Measurements from ENCODE around the gene CRNN. TPM values are rescaled to one million over a fixed set of nuclear protein-coding genes. Genes with fewer than 3 reads are reported as not detected.

Gene CRNN
- polyA plus RNA-seq, 2 of the 4 experiments (the other 2 are of a cell fraction), result not detected

- no peak for DNase-seq (ENCODE audit: low read depth in 1 of 2, low spot score in 1 of 2)
- Histone ChIP-seq H3K4me1 (no peaks in the 10 kb centered on the region), H3K4me2 (no peak overlapping the region), H3K9me3 (no peaks in the 10 kb centered on the region), H3K4me3 (no peak overlapping the region), H3K27ac (no peak overlapping the region)
- TF ChIP-seq ATOH8 (CRISPR knock-in tag; IDR thresholded peaks at IDR 0.05; ENCODE audit: low read depth), result no peak
- 57% methylated on average over 6 of the region's 7 CpGs for WGBS (ENCODE audit: missing lambda C conversion rate)
- CTCF ChIA-PET, result interaction anchor here (1.8 kb wide), 1 partner anchor 12 kb away, joined by 8 read pairs; no protein-coding TSS in a partner anchor
- POLR2A ChIA-PET, result no interaction called here
- ATAC-seq, result peak in 1 of 2 experiments; percentile 27; a peak in 1 of 6 replicates
- no peak for FAIRE-seq
Observed at GRCh38 chr1:152410599-152410998, 3.5 kb downstream of the CRNN start.

- H3K4me2 ChIP-seq, result no peak overlapping the region
- H3K4me1 ChIP-seq, result no peaks in the 10 kb centered on the region
- ATAC-seq (peak in 1 of 2 experiments; percentile 33; a peak in 1 of 6 replicates), DNase-seq (ENCODE audit: low read depth in 1 of 2, low spot score in 1 of 2) (no peak), FAIRE-seq (no peak)
- H3K27ac ChIP-seq, result no peak overlapping the region
- TF ChIP-seq ZNF302 (CRISPR knock-in tag; IDR thresholded peaks at IDR 0.05), result no peak
- TF ChIP-seq GATA3 (IDR thresholded peaks at IDR 0.05; ENCODE audit: borderline replicate concordance), result no peak
- no peak for TF ChIP-seq ZFP36 (IDR thresholded peaks at IDR 0.05; ENCODE audit: borderline replicate concordance, partially characterized antibody)
- no peak for TF ChIP-seq BCL3 (IDR thresholded peaks at IDR 0.05)
- TF ChIP-seq SREBF2 (IDR thresholded peaks at IDR 0.05), result no peak
- no peak for TF ChIP-seq SMC3 (IDR thresholded peaks at IDR 0.05)
- TF ChIP-seq JUN (IDR thresholded peaks at IDR 0.05), result no peak
- no peak for TF ChIP-seq ATOH8 (CRISPR knock-in tag; IDR thresholded peaks at IDR 0.05; ENCODE audit: low read depth)
- no peak for TF ChIP-seq FOSB (CRISPR knock-in tag; IDR thresholded peaks at IDR 0.05)
- TF ChIP-seq ZC3H11A (IDR thresholded peaks at IDR 0.05), result no peak
- no peak for TF ChIP-seq MYC (IDR thresholded peaks at IDR 0.05; ENCODE audit: borderline replicate concordance, low read length)
- no peak for TF ChIP-seq RCOR1 (IDR thresholded peaks at IDR 0.05; ENCODE audit: low read depth, low read length)
- no peak for TF ChIP-seq E2F6 (IDR thresholded peaks at IDR 0.05; ENCODE audit: borderline replicate concordance, low read depth)
- TF ChIP-seq HMGXB4 (CRISPR knock-in tag; IDR thresholded peaks at IDR 0.05; ENCODE audit: borderline replicate concordance), result no peak
- TF ChIP-seq CEBPB (IDR thresholded peaks at IDR 0.05), result no peak
- TF ChIP-seq CHD2 (IDR thresholded peaks at IDR 0.05; ENCODE audit: low read length, partially characterized antibody), result no peak
- no peak for TF ChIP-seq CBX2 (IDR thresholded peaks at IDR 0.05; ENCODE audit: borderline replicate concordance, low read depth)
- TF ChIP-seq MAX (IDR thresholded peaks at IDR 0.05), result no peak
- H3K9me3 ChIP-seq, result no peaks in the 10 kb centered on the region
- ChIA-PET CTCF (no interaction called here), POLR2A (no interaction called here)
- H3K4me3 ChIP-seq, result no peak overlapping the region
- WGBS (ENCODE audit: missing lambda C conversion rate), result 14% methylated on average over 2 of the region's 3 CpGs
Observed at GRCh38 chr1:152410028-152410427, 4.0 kb downstream of the CRNN start.

GRCh38 chr1:152408664-152409063 lies 5.4 kb downstream of the CRNN start:
- ATAC-seq, result no peak

More at GRCh38 chr1:152408664-152409063, 5.4 kb downstream of the CRNN start:
- H3K27ac ChIP-seq, result no peak overlapping the region
- no peak for TF ChIP-seq CBX8 (IDR thresholded peaks at IDR 0.05)
- no peak for TF ChIP-seq FOXS1 (CRISPR knock-in tag; IDR thresholded peaks at IDR 0.05)
- no peak for TF ChIP-seq CTCF (IDR thresholded peaks at IDR 0.05)
- TF ChIP-seq SMC3 (IDR thresholded peaks at IDR 0.05), result no peak
- no peak for TF ChIP-seq HDAC2 (IDR thresholded peaks at IDR 0.05)
- no peak for TF ChIP-seq NFE2L2 (conservative IDR thresholded peaks at IDR 0.05; ENCODE audit: low read length)
- no peaks in the 10 kb centered on the region for H3K4me1 ChIP-seq
- FAIRE-seq, result no peak
- no peak overlapping the region for H3K4me2 ChIP-seq
- DNase-seq (ENCODE audit: low read depth in 1 of 2, low spot score in 1 of 2), result no peak
- ChIA-PET POLR2A (no interaction called here), CTCF (interaction anchor here (1.4 kb wide), 1 partner anchor 32 kb away, joined by 4 read pairs; no protein-coding TSS in a partner anchor)
- no peak overlapping the region for H3K4me3 ChIP-seq
- no peaks in the 10 kb centered on the region for H3K9me3 ChIP-seq
- WGBS (ENCODE audit: missing lambda C conversion rate), result 66% methylated on average over 4 of the region's 4 CpGs

Data from A549 (cell line).